GM12878 (cell line): Measurements from ENCODE around the gene SUPT6H.

Experiments used
- BCL11A ChIP-seq: IDR thresholded peaks from 2 replicates; pipeline ENCODE4 v1.6.1; 2011; ENCODE audit warnings: low read depth, low read length
- CTCF ChIP-seq, 3 experiments: IDR thresholded peaks in 2 of 3; conservative IDR thresholded peaks in 1 of 3; 2 replicates each; pipeline ENCODE4 v1.5.1; 2011; ENCODE audit warnings: low read depth in 3 of 3, low read length in 3 of 3, mild to moderate bottlenecking in 3 of 3, control low read depth in 2 of 3, moderate library complexity in 2 of 3, inconsistent platforms in 1 of 3, mixed read lengths in 1 of 3; ENCODE audit not compliant: control insufficient read depth in 2 of 3, insufficient read depth in 1 of 3; ENCODE audit errors: extremely low read depth in 1 of 3
- EP300 ChIP-seq, 2 experiments: fragments of 150-350 bp in 1 of 2; IDR thresholded peaks; 2 replicates each; pipeline ENCODE4 v1.6.1; 2011 to 2012; ENCODE audit warnings: low read depth in 2 of 2, low read length in 2 of 2, borderline replicate concordance in 1 of 2, improper control_type of control experiment in 1 of 2, inconsistent platforms in 1 of 2; ENCODE audit not compliant: control insufficient read depth in 1 of 2
- MXI1 ChIP-seq: fragments of 150-350 bp; IDR thresholded peaks from 2 replicates; pipeline ENCODE4 v1.6.1; 2011; ENCODE audit warnings: low read depth, mild to moderate bottlenecking, inconsistent platforms, low read length, improper control_type of control experiment
- POLR2AphosphoS5 ChIP-seq: IDR thresholded peaks from 2 replicates; pipeline ENCODE4 v1.6.1; 2011; ENCODE audit warnings: mild to moderate bottlenecking, low read length, inconsistent platforms
- ZBTB4 ChIP-seq: fragments of 450-650 bp; formaldehyde crosslinking; IDR thresholded peaks from 2 replicates; pipeline ENCODE4 v1.4.0; 2022; ENCODE audit warnings: mild to moderate bottlenecking, moderate library complexity
- ZNF24 ChIP-seq: fragments of 450-650 bp; IDR thresholded peaks from 2 replicates; pipeline ENCODE4 v1.6.1; 2017; ENCODE audit warnings: antibody characterized with exemption, mild to moderate bottlenecking

- TF ChIP-seq MXI1 (no peak), EP300 (IDR thresholded peaks at IDR 0.05; ENCODE audit: borderline replicate concordance in 1 of 2, control insufficient read depth in 1 of 2, low read depth in 2 of 2, low read length in 2 of 2) (no peak), ZNF24 (no peak), ZBTB4 (CRISPR knock-in tag) (no peak), CTCF (IDR thresholded peaks at IDR 0.05 in 2 of 3, conservative IDR thresholded peaks at IDR 0.05 in 1 of 3; ENCODE audit: control insufficient read depth in 2 of 3, extremely low read depth in 1 of 3, insufficient read depth in 1 of 3, low read depth in 3 of 3, low read length in 3 of 3) (no peak), POLR2AphosphoS5 (no peak), BCL11A (no peak)
Observed at GRCh38 chr17:28745786-28746411, 83.9 kb downstream of the SUPT6H start.
